GM21619 (cell line): ENCODE measurements around the gene SPNS1.
"Not testable (repeated sequence)": the region's sequence is repeated elsewhere in the genome, so short reads cannot be mapped to it uniquely, and the experiment has no call there.

Source experiments
- ATAC-seq: cut with Tn5 transposase; IDR thresholded peaks from one replicate; pipeline ENCODE4 v1.9.1; 2021; ENCODE audit not compliant: unreplicated experiment

The SPNS1 gene

GRCh38 chr16:28974437-28975157 lies at the start of gene SPNS1:
Gene SPNS1 (plus strand): TSS chr16:28974778. CDS start chr16:28975152, 374 bp downstream.
- ATAC-seq, result peak; percentile 88

DNA sequence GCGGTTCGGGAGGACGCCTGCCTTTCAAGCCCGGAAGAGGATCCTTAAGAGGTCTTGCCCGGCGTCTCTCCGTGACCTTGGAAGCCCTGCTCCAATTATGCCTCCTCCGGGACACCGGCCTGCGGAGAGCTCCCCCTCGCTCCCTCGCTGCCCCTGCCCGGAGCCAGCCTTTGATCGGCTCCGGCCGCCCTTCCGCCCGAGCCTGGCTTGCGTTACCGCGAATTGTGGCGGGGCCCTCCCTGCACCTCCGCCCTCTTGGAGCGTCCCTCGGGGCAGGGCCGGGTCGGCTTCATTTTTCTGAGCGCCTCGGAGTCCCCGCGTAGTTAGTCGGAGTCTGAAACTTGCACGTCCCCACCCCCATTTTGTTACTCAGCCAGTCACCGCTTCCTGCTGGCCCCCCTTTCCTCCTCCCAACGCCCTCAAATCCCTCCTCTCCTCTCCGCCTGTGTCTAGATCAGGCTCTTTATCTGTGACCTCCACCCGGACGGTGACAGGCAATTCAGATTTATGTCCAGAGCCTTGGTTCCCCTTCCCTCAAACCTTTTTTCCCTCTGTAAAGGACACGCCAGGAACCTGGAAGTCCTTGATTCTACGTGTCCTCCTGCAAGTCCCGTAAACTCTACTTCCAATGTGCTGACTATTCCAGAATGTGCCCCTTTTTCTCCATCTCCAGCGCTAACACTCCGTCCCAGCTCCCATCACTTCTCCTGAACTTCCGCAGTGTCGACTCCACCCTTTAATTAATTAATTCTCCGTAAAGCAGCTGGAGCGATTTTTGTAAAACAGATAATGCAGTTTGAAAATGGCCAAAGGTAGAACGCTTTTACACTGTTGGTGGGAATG lies 49.0 kb upstream of the SPNS1 start:
- ATAC-seq, result peak; percentile 31

DNA sequence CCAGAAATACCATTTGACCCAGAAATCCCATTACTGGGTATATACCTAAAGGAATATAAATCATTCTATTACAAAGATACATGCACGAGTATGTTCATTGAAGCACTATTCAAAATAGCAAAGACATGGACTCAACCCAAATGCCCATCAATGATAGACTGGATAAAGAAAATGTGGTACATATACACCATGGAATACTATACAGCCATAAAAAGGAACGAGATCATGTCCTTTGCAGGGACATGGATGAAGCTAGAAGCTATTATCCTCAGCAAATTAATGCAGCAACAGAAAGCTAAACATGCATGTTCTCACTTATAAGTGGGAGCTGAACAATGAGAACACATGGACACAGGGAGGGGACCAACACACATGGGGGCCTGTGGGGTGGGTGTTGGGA lies 48.3 kb upstream of the SPNS1 start:
- ATAC-seq, result not testable (repeated sequence)

DNA sequence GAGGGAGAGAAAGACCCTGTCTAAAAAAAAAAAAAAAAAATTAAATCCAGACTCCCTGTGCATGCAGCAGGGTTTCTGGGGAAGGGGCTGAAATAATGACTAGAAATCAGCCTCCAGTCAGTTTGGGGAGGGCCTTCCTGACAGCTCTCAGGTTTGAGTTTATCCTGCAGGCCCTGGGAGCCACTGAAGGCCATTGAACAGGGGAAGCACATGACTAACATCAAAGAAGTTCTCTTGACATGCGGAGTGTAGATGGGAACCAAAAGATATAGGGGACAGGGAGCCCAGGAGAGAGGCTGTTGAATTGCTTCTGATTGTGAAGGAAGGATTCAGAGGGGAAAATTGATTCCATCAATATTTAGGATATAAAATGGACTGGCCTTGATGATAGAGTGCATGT lies 46.8 kb upstream of the SPNS1 start:
- ATAC-seq, result no peak

GRCh38 chr16:28930203-28930602 lies 44.4 kb upstream of the SPNS1 start:
- no peak for ATAC-seq

DNA sequence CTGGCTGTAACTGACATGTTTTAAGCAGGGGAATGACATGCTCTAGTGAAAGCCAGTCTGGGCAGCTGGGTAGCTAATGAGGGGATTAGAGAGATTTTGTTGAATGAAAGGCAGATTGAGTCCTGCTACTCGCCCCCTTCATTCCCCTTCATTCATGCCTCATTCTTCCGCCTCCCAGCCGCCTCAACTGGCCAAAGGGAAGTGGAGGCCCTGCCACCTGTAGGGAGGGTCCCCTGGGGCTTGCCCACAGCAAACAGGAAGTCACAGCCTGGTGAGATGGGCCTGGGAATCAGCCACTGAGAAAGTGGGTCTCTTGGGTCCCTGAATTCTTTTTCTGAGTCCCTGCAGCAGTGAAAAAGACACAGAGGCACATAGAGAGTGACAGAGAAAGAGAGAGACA lies 43.9 kb upstream of the SPNS1 start:
- ATAC-seq, result peak; percentile 57

DNA sequence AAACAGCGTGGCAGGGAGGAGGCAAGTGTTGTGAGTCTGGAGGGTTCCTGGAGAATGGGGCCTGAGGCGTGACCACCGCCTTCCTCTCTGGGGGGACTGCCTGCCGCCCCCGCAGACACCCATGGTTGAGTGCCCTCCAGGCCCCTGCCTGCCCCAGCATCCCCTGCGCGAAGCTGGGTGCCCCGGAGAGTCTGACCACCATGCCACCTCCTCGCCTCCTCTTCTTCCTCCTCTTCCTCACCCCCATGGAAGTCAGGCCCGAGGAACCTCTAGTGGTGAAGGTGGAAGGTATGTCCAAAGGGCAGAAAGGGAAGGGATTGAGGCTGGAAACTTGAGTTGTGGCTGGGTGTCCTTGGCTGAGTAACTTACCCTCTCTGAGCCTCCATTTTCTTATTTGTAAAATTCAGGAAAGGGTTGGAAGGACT lies 42.8 kb upstream of the SPNS1 start, which contains the start of gene CD19:
Gene CD19 (plus strand): TSS at position 171 of the 425 bp plus-strand sequence. CDS start 30 bp downstream, at position 201.
- no peak for ATAC-seq

- no peak for ATAC-seq
Measured at GRCh38 chr16:28932339-28933141, 42.0 kb upstream of the SPNS1 start.

- ATAC-seq, result no peak
Measured at GRCh38 chr16:28933171-28933570, 41.4 kb upstream of the SPNS1 start.

GRCh38 chr16:28935346-28935745 lies 39.2 kb upstream of the SPNS1 start:
- ATAC-seq, result no peak

DNA sequence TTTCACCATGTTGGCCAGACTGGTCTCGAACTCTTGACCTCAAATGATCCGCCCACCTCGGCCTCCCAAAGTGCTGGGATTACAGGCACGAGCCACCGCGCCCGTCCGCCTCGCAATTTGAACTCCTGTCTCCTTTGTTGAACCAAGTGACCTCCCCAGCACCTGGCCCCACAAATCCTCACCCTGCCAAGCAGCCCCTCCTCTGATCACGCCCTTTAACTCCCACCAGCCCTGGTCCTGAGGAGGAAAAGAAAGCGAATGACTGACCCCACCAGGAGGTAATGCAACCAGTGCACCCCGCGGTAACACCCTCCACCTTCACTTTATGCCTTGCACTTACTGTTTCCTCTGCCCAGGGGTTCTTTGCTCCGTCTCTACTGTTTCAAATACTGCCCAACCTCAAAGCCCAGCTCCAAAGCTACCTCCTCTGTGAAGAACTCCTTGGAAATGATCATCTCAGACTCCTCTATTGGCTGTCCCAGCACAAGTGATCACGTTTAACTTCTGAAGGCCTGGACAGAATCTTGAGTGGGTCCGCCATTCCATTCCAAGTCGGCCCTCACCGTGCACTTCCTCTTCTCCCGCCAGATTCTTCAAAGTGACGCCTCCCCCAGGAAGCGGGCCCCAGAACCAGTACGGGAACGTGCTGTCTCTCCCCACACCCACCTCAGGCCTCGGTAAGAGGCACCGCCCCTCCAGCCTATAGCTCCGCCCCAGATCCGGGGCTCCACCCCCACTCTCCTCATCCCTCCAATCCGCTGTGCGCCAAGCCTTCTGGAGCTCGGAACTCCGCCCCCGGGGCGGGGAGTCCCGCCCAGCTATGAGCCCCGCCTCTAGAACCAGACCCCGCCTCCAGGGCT lies 38.4 kb upstream of the SPNS1 start:
- ATAC-seq, result no peak

DNA sequence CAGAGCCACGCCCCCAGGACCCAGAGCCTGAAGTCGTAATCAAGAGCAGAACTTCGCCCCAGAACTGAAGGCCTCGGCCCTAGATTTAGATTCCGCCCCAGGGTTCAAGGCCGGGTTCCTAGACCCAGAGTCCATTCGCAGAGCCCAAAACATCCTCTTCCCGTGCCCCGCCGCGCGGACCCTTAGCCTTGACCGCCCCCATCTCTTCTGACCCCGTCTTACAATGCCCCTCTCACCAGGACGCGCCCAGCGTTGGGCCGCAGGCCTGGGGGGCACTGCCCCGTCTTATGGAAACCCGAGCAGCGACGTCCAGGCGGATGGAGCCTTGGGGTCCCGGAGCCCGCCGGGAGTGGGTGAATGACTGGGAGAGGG lies 37.8 kb upstream of the SPNS1 start:
- no peak for ATAC-seq

GRCh38 chr16:28937222-28937876 lies 37.2 kb upstream of the SPNS1 start:
- ATAC-seq, result no peak

DNA sequence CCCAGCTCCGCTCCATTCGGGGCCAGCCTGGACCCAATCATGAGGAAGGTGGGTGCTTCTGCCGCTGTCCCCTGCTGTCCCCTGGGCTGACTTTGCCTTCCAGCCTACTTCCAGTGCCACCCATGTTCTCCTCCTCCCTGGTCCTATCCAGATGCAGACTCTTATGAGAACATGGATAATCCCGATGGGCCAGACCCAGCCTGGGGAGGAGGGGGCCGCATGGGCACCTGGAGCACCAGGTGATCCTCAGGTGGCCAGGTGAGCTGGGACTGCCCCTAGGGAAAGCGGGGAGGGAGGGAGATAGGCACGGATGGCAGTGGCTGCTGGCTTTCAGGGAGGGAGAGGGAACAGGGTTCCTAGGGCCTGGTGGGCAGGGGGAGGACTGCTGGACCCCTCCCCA lies 35.9 kb upstream of the SPNS1 start:
- no peak for ATAC-seq

DNA sequence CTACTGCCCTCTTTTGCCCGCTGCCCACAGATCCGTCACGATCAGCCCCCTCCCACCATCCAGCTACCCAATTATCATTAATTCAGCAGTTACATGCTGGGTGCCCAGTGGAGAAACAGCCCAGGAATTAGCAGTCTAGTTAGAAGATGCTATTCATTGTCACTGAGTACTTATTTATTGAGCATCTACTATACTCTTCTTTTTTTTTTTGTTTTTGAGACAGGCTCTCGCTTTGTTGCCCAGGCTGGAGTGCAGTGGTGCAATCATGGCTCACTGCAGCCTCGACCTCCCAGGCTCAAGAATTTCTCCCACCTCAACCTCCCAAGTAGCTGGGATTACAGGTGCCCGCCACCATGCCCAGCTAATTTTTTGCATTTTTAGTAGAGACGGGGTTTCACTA lies 34.8 kb upstream of the SPNS1 start:
- ATAC-seq, result not testable (repeated sequence)

DNA sequence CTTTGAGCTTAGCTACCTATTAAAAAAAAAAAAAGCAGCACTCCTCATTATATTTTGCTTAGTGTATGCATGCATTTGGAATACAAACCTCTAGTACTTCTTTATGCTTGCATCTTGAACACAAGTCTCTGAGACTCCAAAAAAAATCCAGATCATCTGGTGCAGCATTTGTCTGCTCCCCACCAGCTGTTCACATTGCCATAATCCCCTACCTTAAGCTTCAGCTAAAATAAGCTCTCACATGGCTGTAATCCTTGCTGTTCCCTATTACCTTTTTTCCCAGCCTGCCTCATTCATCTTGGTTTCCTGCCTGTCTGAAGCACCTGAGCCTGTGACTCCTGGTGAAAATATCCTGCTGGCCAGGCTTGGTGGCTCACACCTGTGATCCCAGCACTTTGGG lies 31.3 kb upstream of the SPNS1 start:
- no peak for ATAC-seq

DNA sequence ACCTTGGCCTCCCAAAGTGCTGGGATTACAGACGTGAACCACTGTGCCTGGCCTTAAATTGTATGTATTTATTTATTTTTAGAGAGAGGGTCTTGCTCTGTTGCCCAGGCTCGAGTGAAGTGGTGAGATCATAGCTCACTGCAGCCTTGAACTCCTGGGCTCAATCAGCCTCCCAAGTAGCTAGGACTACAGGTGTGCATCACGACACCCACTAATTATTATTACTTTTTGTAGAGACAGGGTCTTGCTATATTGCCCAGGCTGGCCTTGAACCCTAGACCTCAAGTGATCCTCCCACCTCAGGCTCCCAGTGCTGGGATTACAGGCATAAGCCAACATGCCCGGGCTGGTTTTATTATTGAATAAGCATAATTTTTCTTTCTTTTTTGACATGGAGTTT lies 27.9 kb upstream of the SPNS1 start:
- ATAC-seq, result no peak

DNA sequence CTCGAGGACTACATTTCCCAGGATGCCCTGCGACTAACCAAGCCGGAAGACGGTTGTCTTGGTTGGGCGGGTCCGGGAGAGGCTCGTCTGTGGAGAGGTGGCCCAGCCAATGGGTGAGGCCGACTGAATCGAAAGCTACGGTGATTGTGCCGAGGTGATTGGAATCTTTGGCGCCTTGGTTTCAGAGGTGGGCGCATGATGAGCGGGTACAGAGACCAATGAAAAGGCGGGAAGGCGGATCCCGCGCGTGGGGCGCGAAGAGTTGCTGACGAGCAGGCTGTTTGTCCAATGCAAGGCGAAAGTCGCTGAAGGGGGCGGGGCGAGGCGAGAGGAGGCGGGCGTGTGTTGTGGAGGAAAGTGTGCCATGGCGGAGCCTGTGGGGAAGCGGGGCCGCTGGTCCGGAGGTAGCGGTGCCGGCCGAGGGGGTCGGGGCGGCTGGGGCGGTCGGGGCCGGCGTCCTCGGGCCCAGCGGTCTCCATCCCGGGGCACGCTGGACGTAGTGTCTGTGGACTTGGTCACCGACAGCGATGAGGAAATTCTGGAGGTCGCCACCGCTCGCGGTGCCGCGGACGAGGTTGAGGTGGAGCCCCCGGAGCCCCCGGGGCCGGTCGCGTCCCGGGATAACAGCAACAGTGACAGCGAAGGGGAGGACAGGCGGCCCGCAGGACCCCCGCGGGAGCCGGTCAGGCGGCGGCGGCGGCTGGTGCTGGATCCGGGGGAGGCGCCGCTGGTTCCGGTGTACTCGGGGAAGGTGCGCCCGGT lies 23.7 kb upstream of the SPNS1 start, which contains the start of gene NFATC2IP:
Gene NFATC2IP (plus strand): TSS at position 290 of the 762 bp plus-strand sequence. CDS start 75 bp downstream, at position 365.
- peak; percentile 91 for ATAC-seq

GRCh38 chr16:28951410-28951943 lies 23.1 kb upstream of the SPNS1 start:
- ATAC-seq, result no peak
